NCI-H82 treated with DMSO at 0.1 percent for 48 hours (cell line): ENCODE results near the gene ALDH7A1.
"Not testable (repeated sequence)": the region's sequence is repeated elsewhere in the genome, so short reads cannot be mapped to it uniquely, and the experiment has no call there.

Source experiments
- DNase-seq: peaks from one replicate; lab custom pipeline; 2025; ENCODE audit not compliant: unreplicated experiment; lab: John Stamatoyannopoulos, UW

ALDH7A1 gene

DNA sequence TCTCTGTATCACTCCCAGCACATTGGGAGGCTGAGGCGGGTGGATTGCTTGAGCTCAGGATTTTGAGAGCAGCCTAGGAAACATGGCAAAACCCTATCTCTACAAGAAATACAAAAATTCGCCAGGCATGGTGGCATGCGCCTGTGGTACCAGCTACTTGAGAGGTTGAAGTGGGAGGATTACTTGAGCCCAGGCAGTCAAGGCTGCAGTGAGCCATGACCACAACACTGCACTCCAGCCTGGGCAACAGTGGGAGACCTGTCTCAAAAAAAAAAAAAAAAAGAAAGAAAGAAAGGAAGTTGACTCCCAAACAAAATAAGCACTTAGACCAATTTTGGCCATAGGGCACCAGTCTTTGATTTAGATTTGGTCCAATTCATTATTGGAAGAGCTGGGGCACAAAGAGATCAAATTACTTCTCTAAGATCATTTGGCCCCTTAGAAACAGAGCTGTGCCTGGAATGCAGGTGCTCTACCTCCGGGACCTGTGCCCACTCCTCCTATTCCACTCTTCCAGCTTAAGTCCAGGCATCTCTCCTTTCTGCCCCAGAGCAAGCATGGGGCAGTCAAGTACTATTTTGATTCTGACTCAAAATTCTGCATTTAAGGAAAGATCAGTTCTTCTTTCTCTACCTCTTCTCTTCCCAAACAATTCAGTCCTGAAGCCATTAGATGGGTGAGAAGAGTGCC, 59.0 kb downstream of the ALDH7A1 start:
- DNase-seq: no peak

DNA sequence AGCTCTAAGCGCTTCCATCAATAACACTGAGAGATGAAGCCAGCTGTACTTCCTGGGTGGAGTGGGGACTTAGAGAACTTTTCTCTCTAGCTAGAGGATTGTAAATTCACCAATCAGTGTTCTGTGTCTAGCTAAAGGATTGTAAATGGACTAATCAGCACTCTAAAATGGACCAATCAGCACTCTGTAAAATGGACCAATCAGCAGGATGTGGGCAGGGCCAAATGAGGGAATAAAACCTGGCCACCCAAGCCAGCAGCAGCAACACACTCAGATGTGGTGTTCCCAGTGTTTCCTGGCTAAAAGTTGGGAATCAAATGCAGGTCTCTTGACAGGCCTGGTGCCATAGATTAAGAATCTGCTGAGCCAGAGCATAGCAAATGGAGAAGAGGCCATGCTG, 60.5 kb downstream of the ALDH7A1 start:
- no peak for DNase-seq

DNA sequence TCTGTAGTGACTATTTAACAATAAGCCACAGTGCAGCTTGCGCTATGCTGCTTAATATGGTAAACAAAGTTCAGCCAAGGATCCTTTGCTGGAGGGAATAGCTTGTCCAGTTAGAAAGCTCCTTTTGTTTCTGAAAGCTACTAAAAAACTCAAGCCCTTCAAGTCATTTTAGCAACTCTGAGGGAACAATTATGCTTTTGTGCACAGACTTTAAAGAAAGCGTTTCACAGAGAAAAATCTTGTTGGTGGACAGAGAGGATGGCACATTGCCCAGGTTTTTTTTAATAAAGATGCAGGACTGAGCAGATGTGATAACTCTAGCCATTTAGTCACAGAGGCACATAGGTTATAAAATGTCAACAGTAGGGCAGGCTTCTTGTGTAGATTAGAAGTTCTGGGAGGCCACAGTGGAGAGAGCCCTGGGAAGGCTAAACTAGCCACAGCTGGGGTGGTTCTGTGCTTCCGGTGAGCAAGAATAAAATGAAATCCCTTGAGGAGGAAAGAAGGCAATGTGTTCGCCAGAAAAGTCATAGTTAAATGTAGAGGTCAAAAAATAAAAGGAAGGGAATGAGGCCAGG, 63.4 kb downstream of the ALDH7A1 start:
- DNase-seq: no peak

DNA sequence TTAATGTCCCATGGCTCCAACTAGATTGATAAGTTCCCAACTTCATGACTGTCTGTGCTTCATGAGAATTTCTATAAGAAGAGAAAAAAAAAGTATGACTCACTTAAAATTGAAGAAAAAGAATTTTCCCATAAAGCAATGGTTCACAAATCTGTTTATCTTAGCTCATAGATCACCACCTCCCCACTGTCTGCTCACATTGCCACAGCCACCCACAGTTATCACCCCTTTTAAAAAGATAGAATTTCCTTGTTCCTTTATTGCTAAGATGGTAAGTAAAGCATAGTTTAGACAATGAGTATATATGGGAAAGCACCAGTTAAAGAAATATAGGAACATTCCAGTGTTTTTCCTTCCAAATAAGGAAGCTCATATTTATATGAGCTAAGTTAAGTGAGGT, 67.1 kb downstream of the ALDH7A1 start:
- DNase-seq: no peak

DNA sequence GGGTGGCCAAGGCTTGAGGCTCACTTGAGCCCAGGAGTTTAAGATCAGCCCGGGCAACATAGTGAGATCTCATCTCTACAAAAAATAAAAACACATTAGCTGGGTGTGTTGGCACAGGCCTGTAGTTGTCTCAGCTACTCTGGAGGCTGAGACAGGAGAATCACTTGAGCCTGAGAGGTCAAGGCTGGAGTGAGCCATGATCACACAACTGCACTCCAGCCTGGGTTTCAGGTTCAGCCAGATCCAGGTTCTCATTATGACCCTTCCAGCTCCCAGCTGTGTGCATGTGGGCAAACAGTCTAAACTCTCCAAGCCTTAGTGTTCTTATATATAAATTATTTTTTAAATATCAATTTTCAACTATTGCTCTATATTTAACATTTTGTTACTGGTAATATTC, 67.9 kb downstream of the ALDH7A1 start:
- DNase-seq: no peak

DNA sequence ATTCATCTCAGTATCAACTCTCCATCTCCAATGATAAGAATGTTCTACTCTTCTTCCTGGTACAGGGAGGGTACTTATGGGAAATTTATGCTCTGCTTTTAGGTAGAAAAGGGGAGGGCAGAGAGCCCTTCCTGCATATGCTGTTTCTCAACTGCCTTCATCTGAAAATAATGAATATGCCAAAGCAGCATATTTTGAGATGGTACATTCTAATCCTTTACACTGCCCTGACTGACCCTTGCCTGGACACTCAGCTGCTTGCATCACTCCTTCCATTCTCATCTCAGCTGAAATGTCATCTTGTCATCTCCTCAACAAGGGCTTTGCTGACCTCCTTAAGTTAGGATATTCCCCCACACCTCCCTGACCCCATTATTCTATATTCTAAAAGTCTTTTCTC, 68.5 kb downstream of the ALDH7A1 start:
- DNase-seq: no peak

DNA sequence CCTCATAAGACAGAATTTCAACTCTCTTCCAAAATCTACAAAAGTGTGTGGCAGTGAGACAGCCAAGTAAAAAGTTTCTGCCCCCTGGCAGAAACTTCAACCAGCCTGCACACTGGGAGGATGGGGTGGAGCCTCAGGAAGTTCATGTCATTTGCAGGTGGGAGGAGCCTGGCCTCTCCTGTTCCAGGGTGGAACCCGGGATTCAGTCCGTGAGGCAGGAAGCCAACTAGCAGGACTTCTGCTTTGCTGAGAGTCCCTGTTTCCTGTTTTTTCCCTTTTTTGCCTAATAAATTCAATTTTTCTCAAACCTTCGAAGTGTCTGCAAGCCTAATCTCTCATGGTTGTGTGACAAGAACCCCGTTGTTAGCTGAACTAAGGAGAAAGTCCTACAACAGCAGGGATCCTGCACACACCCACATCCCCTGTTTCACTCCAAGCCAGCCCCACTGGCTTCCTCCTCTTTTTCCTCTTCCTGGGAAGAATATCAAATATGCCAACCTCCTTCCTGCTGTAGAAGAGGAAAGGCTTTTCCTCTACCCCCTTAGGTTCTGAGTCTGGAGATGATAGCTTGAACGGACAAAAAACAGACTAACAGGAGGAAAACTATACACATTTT, 69.3 kb downstream of the ALDH7A1 start:
- DNase-seq: no peak

DNA sequence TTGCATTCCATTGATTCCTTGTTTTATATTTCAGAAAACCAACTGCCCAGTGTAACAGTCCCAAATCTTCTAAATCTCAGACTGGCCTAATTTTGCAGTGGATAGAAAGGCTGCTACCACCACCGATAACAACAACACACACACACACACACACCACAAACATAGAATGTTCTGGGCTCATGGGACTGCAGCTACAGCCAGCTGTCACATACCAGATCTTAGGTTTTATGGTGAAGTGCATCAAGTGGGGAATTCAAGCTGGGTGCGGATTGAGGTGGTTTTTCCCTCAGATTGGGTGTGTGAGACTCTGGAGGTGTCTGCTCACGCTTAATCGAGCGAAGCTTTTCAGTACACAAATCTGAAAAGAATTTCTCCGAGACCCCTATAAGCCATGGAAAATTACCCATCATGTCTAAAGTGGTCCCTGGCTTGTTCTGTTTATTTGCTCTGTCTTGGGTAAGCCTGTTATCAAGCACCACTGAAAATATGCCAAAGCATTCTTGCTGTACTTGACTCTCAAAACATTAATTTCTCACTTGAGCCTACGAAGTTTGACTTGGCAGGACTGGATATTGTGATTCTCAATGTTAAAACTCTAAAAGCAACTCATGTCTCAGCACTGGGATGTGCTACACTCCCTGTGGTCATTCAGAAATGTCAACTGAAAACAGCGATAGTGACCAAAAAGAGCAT, 71.1 kb downstream of the ALDH7A1 start:
- no peak for DNase-seq

DNA sequence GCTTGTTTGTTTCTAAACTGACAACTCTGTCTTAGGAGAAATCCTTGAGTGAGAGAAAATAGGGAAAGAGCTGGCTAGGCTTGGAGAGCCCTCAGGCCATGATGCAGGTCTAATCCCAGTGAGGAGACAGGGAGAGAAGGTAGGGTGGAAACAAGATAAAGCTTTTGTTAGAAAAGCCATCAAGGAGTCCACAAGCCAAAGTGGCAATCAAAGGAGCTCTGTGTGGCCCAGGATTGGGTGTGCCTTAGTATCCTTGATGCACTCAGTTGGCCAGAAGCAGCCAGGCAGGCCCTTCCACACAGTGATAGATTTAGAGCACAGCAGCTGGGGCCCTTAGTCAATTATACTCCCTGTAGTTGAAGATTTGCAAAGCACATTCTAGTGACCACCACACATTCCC, 73.9 kb downstream of the ALDH7A1 start:
- DNase-seq: no peak

DNA sequence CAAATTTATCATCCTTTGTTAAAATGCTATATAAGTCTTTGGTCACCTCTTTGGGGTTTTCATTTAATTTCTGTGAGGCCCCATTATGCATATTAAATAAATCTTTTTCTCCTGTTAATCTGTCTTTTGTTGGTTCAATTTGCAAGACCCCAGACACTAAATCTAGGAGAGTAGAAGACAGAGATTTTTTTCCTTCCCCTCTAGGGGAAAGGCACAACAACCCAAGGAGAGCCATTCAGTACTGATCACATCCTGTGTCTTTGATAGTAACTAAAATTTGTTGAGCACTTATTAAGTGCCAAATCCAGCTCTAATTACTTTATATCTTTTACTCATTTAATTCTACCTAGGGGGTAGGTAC, 74.4 kb downstream of the ALDH7A1 start:
- DNase-seq: no peak

DNA sequence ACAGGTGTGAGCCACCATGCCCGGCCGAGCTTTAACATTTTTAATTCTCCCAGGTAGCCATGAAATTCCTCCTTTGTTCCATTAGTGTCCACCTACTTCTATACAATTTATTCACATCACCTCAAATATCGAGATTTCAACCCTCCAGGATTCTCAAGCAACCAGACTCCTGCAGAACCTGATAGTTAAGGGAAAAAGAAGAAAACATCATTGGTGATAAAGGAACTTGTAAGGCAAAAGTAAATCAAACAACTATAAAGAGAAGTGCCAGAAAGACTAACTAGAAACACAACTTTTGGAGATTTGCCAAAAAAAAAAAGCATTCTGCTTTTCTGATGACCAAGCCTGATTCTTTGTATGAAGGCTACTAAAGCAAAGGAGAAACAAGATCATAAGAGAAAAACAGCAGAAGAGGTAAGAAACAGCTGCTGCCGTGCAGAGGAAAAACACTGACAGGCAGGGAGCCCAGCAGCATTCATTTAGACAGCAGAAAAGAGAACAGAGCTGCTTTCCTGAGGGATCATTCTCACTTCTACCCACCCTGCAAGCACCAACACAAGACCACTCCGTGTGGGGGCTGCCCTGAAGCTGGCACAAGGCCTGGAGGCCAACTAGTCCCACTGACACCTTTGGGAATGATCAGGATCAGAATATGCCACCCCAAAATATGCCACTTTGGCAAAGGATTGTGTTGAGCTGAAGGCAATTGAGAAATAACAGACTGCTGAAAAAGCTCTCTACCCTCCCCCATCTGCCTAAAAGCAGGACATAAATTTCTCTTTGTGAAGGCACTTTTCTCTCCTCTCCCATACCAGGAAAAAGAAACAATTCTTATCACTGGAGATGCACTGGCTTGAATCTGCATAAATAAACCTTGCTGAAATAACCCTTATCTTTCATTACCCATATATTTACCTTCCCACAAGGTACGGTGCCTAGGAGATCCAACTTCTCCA, 75.1 kb downstream of the ALDH7A1 start:
- no peak for DNase-seq

DNA sequence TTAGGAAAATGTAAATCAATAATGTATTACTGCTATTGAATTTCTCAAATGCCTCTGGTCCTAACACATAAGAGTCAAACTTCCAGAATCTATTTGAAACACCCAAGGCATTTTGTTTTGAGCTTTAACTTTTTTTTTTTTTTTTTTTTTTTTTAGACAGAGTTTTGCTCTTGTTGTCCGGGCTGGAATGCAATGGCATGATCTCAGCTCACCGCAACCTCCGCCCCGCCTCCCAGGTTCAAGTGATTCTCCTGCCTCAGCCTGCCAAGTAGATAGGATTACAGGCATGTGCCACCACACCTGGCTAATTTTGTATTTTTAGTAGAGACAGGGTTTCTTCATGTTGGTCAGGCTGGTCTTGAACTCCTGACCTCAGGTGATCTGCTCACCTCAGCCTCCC, 75.8 kb downstream of the ALDH7A1 start:
- not testable (repeated sequence) for DNase-seq

DNA sequence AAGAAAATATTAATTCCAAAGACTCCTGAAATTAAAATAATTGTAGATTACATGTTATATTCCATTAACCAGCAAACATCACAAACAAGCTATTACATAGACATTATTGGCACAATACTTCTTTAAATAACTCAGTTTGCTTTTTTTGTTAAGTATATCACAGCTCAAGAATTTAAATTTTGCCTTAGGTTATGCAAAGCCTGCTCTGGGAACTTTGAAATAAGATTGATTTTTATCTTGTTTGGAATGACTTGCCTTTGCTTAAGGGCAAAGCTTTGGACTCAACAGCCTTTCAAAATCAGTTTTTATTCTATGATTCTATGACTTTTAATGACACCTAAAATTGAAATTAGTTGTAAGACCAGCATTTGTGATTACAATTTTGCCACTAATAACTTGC, 78.2 kb downstream of the ALDH7A1 start:
- DNase-seq: no peak

DNA sequence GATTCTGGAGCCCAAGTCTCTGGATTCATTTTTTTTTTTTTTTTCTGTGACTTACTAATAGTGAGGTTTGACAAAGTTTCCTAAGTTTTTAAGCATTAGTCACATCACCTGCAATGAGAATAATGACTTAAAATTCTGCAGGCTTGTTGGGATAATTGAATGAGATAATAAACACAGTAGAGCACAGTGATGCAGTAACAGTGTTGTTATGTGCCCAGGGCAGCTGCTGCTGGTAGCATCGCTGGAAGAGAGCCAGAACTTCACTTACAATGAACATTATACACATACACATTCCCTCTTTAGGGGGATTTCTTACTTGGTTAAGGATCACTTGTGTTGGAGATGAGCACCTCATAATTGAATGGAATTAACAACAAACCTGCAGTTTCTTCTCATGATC, 78.9 kb downstream of the ALDH7A1 start:
- DNase-seq: peak; percentile 55

DNA sequence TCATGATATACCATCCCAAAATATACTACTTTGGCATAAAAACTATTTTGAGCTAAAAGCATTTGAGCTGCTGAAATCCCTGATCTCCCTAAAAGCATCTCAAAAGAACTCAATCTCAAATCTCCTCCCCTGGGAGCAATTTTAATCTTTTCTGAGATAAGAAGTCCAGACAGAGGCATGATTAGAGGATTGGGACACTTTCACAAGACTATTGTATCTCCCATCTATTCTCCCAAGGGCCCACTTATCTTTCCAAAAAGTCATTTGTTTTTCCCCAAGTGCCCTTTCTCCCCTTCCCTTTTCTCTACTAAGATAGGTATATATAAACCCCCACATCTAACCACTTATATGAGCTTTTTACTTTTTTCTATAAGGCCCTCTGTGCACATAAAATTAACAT, 79.7 kb downstream of the ALDH7A1 start:
- peak; percentile 76 for DNase-seq

DNA sequence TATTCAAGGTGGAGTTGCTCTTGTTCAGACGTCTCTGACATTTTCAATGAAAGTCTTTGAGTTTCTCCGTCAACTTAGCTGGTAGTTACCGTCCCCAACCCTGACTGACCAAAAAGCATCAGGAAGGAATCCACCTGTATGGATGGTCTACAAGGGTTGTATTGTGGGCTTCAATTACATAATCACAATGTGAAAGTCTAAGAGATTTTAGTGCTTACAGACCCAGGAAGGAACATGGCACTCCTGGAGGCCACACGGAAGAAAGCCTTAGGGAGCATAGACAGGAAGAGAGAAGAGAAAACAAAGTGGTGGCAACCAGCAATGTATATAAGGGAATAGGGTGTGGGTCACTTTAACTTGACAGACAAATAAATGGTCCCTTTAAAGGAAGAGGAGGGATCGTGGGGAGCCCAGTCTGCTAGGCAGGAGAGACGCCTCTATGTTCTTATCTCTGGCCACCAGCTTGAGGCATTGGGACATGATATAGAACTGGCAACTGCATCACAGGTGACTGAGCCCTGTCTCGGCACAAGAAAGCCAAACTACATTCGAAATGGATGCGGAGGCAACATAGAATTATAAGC, 80.4 kb downstream of the ALDH7A1 start:
- DNase-seq: no peak

DNA sequence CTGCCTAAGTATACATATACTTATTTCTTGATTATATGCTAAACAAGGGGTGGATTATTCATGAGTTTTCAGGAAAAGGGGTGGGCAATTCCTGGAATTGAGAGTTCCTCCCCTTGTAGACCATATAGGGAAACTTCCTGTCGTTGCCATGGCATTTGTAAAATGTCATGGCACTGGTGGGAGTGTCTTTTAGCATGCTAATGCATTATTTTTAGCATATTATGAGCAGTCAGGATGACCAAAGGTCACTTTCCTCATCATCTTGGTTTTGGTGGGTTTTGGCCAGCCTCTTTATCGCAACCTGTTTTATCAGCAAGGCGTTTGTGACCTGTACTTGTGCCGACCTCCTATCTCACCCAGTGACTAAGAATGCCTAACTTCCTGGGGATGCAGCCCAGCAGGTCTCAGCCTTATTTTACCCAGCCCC, 80.9 kb downstream of the ALDH7A1 start:
- DNase-seq: no peak

DNA sequence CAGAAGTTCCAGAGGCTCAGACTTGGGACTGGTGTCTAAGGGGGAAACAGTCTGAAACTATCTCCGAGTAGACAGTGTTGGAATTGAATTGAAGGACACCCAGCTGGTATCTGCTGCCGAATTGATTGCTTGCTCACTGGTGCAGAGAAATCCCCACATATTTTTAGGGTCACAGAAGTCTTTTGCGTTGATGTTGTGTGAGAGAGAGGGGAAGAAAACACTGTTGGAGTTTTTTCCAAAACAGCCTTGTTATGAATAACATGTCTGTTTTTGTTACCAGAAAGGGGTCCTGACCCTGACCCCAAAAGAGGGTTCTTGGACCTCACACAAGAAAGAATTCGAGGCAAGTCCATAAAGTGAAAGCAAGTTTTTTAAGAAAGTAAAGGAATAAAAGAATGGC, 81.3 kb downstream of the ALDH7A1 start:
- no peak for DNase-seq

DNA sequence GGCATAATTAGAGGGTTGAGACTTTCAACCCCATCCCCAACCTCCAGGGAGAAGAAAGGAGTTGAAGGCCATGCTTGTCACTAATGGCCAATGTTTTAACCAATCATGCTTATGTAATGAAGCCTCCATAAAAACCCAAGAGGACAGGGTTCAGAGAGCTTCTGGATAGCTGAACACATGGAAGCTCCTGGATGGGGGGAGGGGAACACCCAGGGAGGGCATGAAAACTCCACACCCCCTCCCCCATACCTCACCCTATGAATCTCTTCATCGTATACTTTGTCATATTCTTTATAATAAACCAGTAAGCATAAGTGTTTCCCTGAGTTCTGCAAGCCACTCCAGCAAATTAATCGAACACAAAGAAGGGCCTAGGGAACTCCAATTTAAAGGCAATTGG, 81.7 kb downstream of the ALDH7A1 start:
- DNase-seq: no peak

DNA sequence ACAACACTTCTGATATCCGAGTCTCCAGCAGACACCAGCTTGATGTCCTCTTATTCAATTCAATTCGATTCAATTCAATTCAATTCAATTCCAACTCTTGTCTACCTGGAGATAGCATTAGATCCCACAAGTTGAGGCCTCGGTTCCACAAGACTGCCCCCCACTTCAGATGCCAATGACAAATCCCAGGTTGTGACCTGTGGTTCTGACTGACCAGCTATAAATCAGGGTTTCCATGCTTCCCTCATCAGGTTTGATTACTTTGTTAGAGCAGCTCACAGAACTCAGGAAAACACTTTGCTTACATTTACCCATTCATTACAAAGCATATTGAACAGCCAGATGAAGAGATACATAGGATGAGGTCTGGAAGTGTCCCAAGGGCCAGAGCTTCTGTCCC, 82.6 kb downstream of the ALDH7A1 start:
- no peak for DNase-seq

DNA sequence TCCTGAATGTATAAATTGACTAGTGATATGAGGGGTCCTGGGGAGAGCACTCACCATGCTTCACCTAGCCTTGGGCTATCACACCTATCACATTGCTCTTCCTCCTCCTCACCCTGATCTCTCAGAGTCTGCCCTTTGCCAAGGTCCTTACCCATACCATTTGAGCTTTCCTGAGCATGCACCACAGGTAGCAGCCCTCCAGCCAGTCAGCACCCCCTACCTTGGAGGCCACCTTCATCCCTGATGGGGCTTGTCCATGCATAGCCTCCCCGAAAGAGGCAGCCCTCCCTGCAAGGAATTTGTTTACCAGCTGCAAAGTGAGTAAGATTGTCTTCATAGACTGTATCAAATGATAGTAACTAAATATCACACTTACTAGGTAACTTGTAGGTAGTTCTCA, 83.1 kb downstream of the ALDH7A1 start:
- DNase-seq: no peak
